Hematopoietic multipotent progenitor cell (in vitro differentiated cells): ENCODE data around the gene VAV1. TPM values are rescaled to one million over a fixed set of nuclear protein-coding genes. Genes with fewer than 3 reads are reported as not detected.
"Not testable (repeated sequence)": the region's sequence is repeated elsewhere in the genome, so short reads cannot be mapped to it uniquely, and the experiment has no call there.

Experiments
- DNase-seq, 3 donors: peaks; one replicate each; pipeline ENCODE4 v3.0.0-alpha.2; 2011 to 2015; ENCODE audit warnings: low read depth in 2 of 3, low spot score in 2 of 3
- total RNA-seq: library from RNA; depleted of rRNA; stranded (reverse); fragments of >200 nt; gene quantifications from one replicate; pipeline ENCODE4 v1.2.3, GENCODE V29; 2012

The VAV1 gene
- total RNA-seq, 1 donor = 77.0 TPM

- DNase-seq = no peak
These were observed 65.7 kb downstream of the VAV1 start for GRCh38 chr19:6838062-6838655.

DNA sequence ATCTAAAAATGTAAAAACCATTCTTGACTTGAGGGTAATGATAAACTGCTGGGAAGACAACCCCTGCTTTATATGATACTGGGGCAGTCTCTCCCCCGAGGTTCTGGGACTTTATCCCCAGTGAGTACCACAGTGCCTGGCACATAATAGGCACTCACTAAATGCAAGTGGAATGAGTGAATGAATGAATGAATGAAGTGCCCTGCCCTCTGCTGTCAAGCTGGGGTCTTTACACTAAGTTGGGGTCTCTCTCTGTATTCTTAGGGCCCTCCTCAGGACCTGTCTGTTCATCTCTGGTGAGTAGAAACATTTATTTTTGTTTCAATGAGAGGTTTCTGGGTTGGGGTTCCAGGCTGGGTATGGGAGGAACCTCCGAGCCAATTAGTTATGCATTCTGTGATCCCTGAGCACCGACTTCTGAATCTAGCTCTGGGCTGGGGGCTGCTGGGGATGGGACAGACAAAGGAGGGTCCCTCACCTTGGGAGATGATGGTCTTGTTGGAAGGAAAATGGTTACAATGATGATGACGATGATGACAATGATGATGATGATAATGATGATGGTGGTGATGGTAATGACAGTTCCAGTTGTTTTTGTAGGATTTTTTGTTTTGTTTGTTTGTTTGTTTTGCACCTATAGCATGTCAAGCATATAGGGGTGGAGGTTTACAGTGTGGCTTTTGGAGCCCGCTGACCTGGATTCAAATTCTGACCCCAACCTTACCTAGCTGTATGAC lies 70.5 kb downstream of the VAV1 start:
- DNase-seq = no peak

- no peak for DNase-seq
These were observed 75.3 kb downstream of the VAV1 start for GRCh38 chr19:6847828-6848200.

GRCh38 chr19:6848986-6849385 lies 76.5 kb downstream of the VAV1 start:
- DNase-seq = no peak

DNA sequence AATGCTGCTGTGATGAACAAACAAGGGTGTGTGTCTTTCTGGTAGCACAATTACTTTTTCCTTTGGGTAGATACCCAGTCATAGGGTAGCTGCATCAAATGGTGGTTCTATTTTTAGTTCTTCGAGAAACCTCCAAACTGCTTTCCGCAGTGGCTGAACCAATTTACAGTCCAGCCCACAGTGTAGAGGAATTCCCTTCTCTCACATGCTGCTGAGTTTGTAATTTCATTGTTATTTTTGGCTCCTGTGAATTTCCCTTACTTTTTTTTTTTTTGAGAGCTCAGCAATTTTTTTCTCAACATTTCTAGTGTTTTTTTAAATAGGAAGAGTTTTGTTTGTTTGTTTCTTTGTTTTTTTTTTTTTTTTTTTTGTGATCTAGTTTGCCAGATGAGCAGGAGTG lies 77.4 kb downstream of the VAV1 start:
- no peak for DNase-seq

GRCh38 chr19:6851359-6851758 lies 78.9 kb downstream of the VAV1 start:
- no peak for DNase-seq

DNA sequence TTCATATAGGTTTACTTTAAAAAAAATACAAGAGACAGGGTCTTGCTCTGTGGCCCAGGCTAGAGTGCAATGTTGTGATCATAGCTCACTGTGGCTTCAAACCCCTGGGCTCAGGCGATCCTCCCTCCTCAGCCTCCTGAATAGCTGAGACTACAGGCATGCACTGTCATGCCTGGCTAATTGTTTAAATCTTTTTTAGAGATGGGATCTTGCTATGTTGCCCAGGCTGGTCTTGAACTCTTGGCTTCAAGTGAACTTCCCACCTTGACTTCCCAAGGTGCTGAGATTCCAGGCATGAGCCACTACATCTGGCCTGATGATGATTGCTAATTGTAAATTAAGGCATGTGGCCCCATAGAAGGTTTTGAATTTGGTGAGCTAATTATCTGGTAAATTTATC lies 79.5 kb downstream of the VAV1 start:
- no peak for DNase-seq

GRCh38 chr19:6853868-6854267 lies 81.4 kb downstream of the VAV1 start:
- no peak for DNase-seq

DNA sequence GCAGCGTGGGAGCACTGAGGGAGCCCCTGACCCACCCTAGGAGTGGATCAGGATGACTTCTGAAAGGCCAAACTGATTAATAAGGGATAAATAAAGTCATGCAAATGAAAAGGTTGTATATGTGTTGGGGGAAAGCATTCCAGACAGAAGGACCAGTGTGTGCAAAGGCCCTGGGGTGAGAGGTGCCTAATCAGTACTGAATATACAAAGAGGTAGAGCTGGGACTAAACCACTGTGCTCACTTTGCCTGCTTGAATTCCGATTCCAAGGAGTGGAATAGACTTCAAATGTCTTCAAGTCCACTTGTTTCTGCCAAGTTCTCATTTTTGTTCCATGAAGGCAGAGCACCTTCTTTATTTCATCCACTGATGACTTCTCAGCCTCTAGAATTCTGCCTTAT lies 82.2 kb downstream of the VAV1 start:
- no peak for DNase-seq

GRCh38 chr19:6856749-6857372 lies 84.4 kb downstream of the VAV1 start:
- no peak for DNase-seq

GRCh38 chr19:6861683-6862286 lies 89.3 kb downstream of the VAV1 start:
- no peak for DNase-seq

DNA sequence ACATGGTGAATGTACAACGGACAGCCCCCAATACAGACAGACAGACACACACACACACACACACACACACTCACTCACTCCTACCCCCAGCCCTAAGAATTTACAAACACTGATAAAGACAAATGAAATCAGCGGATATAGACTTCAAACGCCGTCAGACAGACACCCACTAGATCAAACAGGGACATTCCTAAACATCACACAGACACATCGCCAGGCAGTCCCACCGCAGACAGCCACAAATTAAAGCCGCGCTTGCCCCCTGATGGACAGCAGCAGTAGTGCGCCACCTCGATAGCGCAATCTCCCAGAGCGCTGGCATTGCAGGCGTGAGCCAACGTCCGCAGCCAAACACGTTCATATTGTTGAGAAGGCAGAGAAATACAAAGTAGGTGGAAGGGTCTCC lies 90.2 kb downstream of the VAV1 start:
- DNase-seq = peak; percentile 84 to 89 (median 85)

DNA sequence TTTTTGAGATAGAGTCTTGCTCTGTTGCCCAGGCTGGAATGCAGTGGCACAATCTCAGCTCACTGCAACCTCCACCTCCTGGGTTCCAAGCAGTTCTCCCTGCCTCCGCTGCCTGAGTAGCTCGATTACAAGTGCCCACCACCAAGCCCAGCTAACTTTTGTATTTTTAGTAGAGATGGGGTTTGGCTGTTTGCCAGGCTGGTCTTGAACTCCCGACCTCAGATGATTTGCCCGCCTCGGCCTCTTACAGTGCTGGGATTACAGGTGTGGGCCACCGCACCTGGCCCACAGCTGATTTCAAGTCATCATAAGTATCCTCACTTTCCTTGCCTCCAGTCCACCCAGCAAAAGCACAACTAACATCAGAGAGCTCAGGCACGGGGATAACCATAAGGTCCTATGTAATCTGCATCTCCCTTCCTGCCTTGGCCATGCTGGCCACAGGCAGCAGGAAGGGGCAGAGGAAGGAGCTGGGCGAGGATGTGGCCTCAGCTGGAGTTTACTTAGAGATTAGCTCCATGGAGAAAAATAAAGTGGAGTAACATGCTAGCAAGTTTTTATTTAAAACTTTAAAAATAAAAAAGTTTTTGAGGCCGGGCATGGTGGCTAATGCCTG lies 91.9 kb downstream of the VAV1 start:
- peak in 1 of 3 donors; percentile 24 for DNase-seq

DNA sequence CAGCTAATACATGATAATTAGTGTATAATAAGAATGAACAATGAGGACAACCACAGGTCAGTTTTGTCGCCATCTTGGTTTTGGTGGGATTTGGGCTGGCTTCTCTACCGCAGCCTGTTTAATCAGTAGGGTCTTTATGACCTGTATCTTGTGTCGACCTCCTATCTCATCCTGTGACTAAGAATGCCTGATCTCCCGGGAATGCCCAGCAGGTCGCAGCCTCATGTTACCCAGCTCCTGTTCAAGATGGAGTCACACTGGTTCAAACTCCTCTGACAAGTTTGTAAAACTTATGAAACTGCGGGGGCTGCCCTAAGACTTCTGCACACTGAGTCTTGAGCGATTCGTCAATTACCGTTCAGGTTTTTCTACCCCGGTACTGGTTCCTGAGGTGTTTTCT lies 93.3 kb downstream of the VAV1 start:
- no peak for DNase-seq

GRCh38 chr19:6866741-6867151 lies 94.2 kb downstream of the VAV1 start:
- DNase-seq = no peak

GRCh38 chr19:6868351-6868750 lies 95.8 kb downstream of the VAV1 start:
- DNase-seq = peak in 2 of 3 donors; percentile 83 to 89

GRCh38 chr19:6869151-6869882 lies 96.8 kb downstream of the VAV1 start:
- not testable (repeated sequence) for DNase-seq

GRCh38 chr19:6873708-6874431 lies 101.4 kb downstream of the VAV1 start:
- DNase-seq = no peak

DNA sequence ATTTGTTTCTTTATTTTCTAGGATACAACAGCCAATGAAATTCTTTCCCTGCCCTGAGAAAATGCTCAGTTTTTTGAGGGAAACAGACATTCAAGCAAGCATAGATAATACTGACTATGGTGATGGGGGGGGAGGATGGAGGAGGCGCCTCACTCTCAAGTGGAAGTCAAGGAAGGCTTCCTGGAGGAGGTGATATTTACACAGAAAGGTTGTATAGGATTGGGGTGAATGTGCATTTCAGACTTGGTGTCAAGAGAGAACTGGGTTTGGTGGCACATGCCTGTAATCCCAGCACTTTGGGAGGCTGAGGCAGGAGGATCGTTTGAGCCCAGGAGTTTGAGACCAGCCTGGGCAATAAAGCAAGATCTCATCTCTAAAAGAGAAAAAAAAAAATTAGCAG lies 102.7 kb downstream of the VAV1 start:
- no peak for DNase-seq

- DNase-seq = no peak
These were observed 104.2 kb downstream of the VAV1 start for GRCh38 chr19:6876748-6877147.
